GM23338 (cell line): Measurements from ENCODE around the gene TSC22D1. TPM values are rescaled to one million over a fixed set of nuclear protein-coding genes. Genes with fewer than 3 reads are reported as not detected.

Source experiments
- ATAC-seq: fragments of 200-7000 bp; cut with Tn5 transposase; 3 replicates; pipeline ENCODE4 v1.9.1; 2020
- DNase-seq: peaks from one replicate; pipeline ENCODE4 v3.0.0-alpha.2; 2015; ENCODE audit warnings: low spot score
- H2AFZ ChIP-seq: fragments of 200-600 bp; sonication (generic); 2 replicates; pipeline ENCODE4 v1.8.0; 2016; ENCODE audit warnings: antibody characterized with exemption, mild to moderate bottlenecking, moderate library complexity
- H3F3A ChIP-seq: fragments of 200-600 bp; sonication (generic); replicated peaks from 2 replicates; pipeline ENCODE4 v1.8.0; 2017; ENCODE audit warnings: antibody characterized with exemption, mixed run types, low read depth
- H3K27ac ChIP-seq: fragments of 200-600 bp; sonication (generic); 2 replicates; pipeline ENCODE4 v1.6.1; 2016; ENCODE audit warnings: low read depth
- H3K27me3 ChIP-seq: fragments of 200-600 bp; sonication (generic); 2 replicates; pipeline ENCODE4 v1.8.0; 2016; ENCODE audit warnings: mild to moderate bottlenecking, mixed run types, moderate library complexity; ENCODE audit not compliant: insufficient read depth
- H3K36me3 ChIP-seq: fragments of 200-600 bp; sonication (generic); 2 replicates; pipeline ENCODE4 v1.8.0; 2016; ENCODE audit warnings: mild to moderate bottlenecking; ENCODE audit not compliant: insufficient read depth
- H3K4me1 ChIP-seq: fragments of 200-600 bp; sonication (generic); 2 replicates; pipeline ENCODE4 v1.8.0; 2016; ENCODE audit warnings: mild to moderate bottlenecking, moderate library complexity; ENCODE audit not compliant: insufficient read depth
- H3K4me2 ChIP-seq: fragments of 200-600 bp; sonication (generic); 2 replicates; pipeline ENCODE4 v1.7.1; 2017; ENCODE audit warnings: mixed run types
- H3K4me3 ChIP-seq: fragments of 200-600 bp; sonication (generic); 2 replicates; pipeline ENCODE4 v1.6.1; 2016; ENCODE audit warnings: mixed run types
- H3K79me2 ChIP-seq: fragments of 200-600 bp; sonication (generic); replicated peaks from 2 replicates; pipeline ENCODE4 v1.8.0; 2017; ENCODE audit warnings: mild to moderate bottlenecking; ENCODE audit not compliant: insufficient read depth
- H3K9me2 ChIP-seq: fragments of 200-600 bp; sonication (generic); 2 replicates; pipeline ENCODE4 v1.8.0; 2017; ENCODE audit not compliant: insufficient read depth
- H4K20me1 ChIP-seq: fragments of 200-600 bp; sonication (generic); replicated peaks from 2 replicates; pipeline ENCODE4 v1.8.0; 2017; ENCODE audit warnings: mild to moderate bottlenecking; ENCODE audit not compliant: insufficient read depth
- H3K27ac Mint-ChIP-seq: 2 replicates; pipeline ENCODE4 v1.8.0; 2020; ENCODE audit warnings: inconsistent platforms, mild to moderate bottlenecking, moderate library complexity, mixed read lengths
- H3K27me3 Mint-ChIP-seq: 3 replicates; pipeline ENCODE4 v1.8.0; 2022; ENCODE audit warnings: low read depth, mild to moderate bottlenecking, moderate library complexity, mixed read lengths, inconsistent platforms; ENCODE audit not compliant: insufficient read depth, poor library complexity
- H3K36me3 Mint-ChIP-seq: 3 replicates; pipeline ENCODE4 v1.8.0; 2021; ENCODE audit warnings: low read depth, mild to moderate bottlenecking, inconsistent platforms, moderate library complexity, mixed read lengths
- H3K4me1 Mint-ChIP-seq: 3 replicates; pipeline ENCODE4 v1.8.0; 2020; ENCODE audit warnings: mild to moderate bottlenecking, inconsistent platforms, mixed read lengths
- H3K4me3 Mint-ChIP-seq: 3 replicates; pipeline ENCODE4 v1.8.0; 2021; ENCODE audit warnings: moderate library complexity, mild to moderate bottlenecking, inconsistent platforms, mixed read lengths
- H3K9me3 Mint-ChIP-seq: 3 replicates; pipeline ENCODE4 v1.8.0; 2020; ENCODE audit warnings: moderate library complexity, mild to moderate bottlenecking, inconsistent platforms, mixed read lengths
- CREB1 ChIP-seq: fragments of 250-450 bp; sonication (Bioruptor Pico); IDR thresholded peaks from 2 replicates; pipeline ENCODE4 v1.5.0; 2020; ENCODE audit warnings: low read depth, mild to moderate bottlenecking, moderate library complexity
- CTCF ChIP-seq, 2 experiments: fragments of 200-600 bp in 1 of 2; sonication (generic) in 1 of 2; conservative IDR thresholded peaks; 2 replicates each; pipeline versions ENCODE4 v1.5.1 to v1.6.1; 2016 to 2017; ENCODE audit warnings: antibody characterized with exemption in 2 of 2, low read depth in 2 of 2, mild to moderate bottlenecking in 2 of 2, moderate library complexity in 1 of 2
- EZH2 ChIP-seq: fragments of 200-600 bp; sonication (generic); IDR thresholded peaks from one replicate; pipeline ENCODE4 v1.8.0; 2017; ENCODE audit warnings: antibody characterized with exemption, mild to moderate bottlenecking, low read depth; ENCODE audit not compliant: unreplicated experiment
- EZH2phosphoT487 ChIP-seq: fragments of 200-600 bp; sonication (generic); IDR thresholded peaks from one replicate; pipeline ENCODE4 v1.8.1; 2018; ENCODE audit warnings: antibody characterized with exemption; ENCODE audit not compliant: unreplicated experiment
- REST ChIP-seq: IDR thresholded peaks from one replicate; pipeline ENCODE4 v1.6.1; 2018; ENCODE audit warnings: antibody characterized with exemption; ENCODE audit not compliant: unreplicated experiment
- STAT1 ChIP-seq: IDR thresholded peaks from one replicate; pipeline ENCODE4 v1.6.1; 2016; ENCODE audit warnings: antibody characterized with exemption; ENCODE audit not compliant: unreplicated experiment
- polyA plus RNA-seq: library from polyadenylated mRNA; unstranded; fragments of >200 nt; fragmentation: Nextera tagmentation; extraction: Ambion mirVana; gene quantifications from 2 replicates; pipeline ENCODE4 v1.2.1, GENCODE V29; 2016
- total RNA-seq: library from RNA; depleted of rRNA; stranded (reverse); fragments of >200 nt; shearing (Covaris generic); gene quantifications from 2 replicates; pipeline ENCODE4 v1.2.3, GENCODE V29; 2014
- TF ChIP-seq, protein P1 (sequence below): fragments of 250-450 bp; sonication (Bioruptor Pico); IDR thresholded peaks from 2 replicates; pipeline ENCODE4 v1.5.0; 2020; ENCODE audit warnings: mild to moderate bottlenecking, moderate library complexity
- TF ChIP-seq, protein P2 (sequence below): IDR thresholded peaks from 2 replicates; pipeline ENCODE4 v1.6.1; 2016; ENCODE audit warnings: antibody characterized with exemption

TSC22D1 gene
- total and polyA plus RNA-seq, 2 experiments from 2014 or later, result 58.5 to 114 TPM

DNA sequence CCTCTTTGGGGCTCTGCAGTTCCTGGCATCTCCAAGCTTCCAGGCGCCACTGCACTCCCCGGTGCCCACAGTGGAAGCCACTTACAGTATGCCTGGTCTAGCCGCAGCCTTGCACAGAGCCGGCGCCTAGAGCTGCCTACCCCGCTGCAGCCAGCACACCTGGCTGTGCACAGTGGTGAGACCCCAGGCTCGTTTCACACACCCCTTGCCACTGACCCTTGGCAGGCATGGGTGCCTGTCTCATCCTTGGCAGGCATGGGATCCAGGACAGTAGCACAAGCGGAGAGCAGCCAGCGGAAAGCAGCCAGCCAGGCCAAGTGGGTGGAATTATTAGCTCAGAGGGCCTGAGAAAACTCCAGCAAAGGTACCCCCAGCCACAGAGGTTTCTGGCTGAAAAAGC is 116.5 kb downstream of the TSC22D1 start:
- H3K9me2 ChIP-seq, result no peaks in the 10 kb centered on the region
- no peaks in the 10 kb centered on the region for H3F3A ChIP-seq
- H2AFZ ChIP-seq, result no peak overlapping the region
- H3K4me3 Mint-ChIP-seq, result no peak overlapping the region
- peaks cover 47% of the 10 kb centered on the region for H3K36me3 Mint-ChIP-seq
- TF ChIP-seq REST, result no peak
- no peaks in the 10 kb centered on the region for H4K20me1 ChIP-seq
- no peak overlapping the region for H3K27ac ChIP-seq
- H3K36me3 ChIP-seq, result 0 out of 2 replicates have a peak, but pooled peaks cover 3% of the 10 kb centered on the region
- H3K27me3 Mint-ChIP-seq, result no peaks in the 10 kb centered on the region
- H3K27ac Mint-ChIP-seq, result no peak overlapping the region
- DNase-seq (no peak), ATAC-seq (no peak)
- H3K9me3 Mint-ChIP-seq, result peaks cover 34% of the 10 kb centered on the region
- H3K4me1 ChIP-seq, result no peaks in the 10 kb centered on the region
- peaks cover 62% of the 10 kb centered on the region for H3K79me2 ChIP-seq
- H3K4me3 ChIP-seq, result no peak overlapping the region
- no peaks in the 10 kb centered on the region for H3K27me3 ChIP-seq
- H3K4me1 Mint-ChIP-seq, result peaks cover 2% of the 10 kb centered on the region; the same call in 1 of the 3 replicates
- H3K4me2 ChIP-seq, result no peak overlapping the region

- Mint-ChIP-seq H3K9me3 (peaks cover 34% of the 10 kb centered on the region), H3K4me1 (0 out of 3 replicates have a peak, but pooled peaks cover 2% of the 10 kb centered on the region), H3K27me3 (no peaks in the 10 kb centered on the region), H3K27ac (no peak overlapping the region), H3K36me3 (peaks cover 47% of the 10 kb centered on the region), H3K4me3 (no peak overlapping the region)
- Histone ChIP-seq H2AFZ (no peak overlapping the region), H3K79me2 (peaks cover 63% of the 10 kb centered on the region), H3K4me3 (no peak overlapping the region), H3K4me1 (no peaks in the 10 kb centered on the region), H3K27ac (no peak overlapping the region), H3K9me2 (no peaks in the 10 kb centered on the region), H3K36me3 (0 out of 2 replicates have a peak, but pooled peaks cover 3% of the 10 kb centered on the region), H3F3A (no peaks in the 10 kb centered on the region), H3K27me3 (no peaks in the 10 kb centered on the region), H4K20me1 (no peaks in the 10 kb centered on the region), H3K4me2 (no peak overlapping the region)
- ATAC-seq (no peak), DNase-seq (no peak)
- TF ChIP-seq CTCF (conservative IDR thresholded peaks at IDR 0.05; ENCODE audit: low read depth in 2 of 2) (no peak), EZH2phosphoT487 (no peak), CREB1 (CRISPR knock-in tag) (no peak), STAT1 (no peak), EZH2 (no peak)
- TF ChIP-seq, protein P1, sequence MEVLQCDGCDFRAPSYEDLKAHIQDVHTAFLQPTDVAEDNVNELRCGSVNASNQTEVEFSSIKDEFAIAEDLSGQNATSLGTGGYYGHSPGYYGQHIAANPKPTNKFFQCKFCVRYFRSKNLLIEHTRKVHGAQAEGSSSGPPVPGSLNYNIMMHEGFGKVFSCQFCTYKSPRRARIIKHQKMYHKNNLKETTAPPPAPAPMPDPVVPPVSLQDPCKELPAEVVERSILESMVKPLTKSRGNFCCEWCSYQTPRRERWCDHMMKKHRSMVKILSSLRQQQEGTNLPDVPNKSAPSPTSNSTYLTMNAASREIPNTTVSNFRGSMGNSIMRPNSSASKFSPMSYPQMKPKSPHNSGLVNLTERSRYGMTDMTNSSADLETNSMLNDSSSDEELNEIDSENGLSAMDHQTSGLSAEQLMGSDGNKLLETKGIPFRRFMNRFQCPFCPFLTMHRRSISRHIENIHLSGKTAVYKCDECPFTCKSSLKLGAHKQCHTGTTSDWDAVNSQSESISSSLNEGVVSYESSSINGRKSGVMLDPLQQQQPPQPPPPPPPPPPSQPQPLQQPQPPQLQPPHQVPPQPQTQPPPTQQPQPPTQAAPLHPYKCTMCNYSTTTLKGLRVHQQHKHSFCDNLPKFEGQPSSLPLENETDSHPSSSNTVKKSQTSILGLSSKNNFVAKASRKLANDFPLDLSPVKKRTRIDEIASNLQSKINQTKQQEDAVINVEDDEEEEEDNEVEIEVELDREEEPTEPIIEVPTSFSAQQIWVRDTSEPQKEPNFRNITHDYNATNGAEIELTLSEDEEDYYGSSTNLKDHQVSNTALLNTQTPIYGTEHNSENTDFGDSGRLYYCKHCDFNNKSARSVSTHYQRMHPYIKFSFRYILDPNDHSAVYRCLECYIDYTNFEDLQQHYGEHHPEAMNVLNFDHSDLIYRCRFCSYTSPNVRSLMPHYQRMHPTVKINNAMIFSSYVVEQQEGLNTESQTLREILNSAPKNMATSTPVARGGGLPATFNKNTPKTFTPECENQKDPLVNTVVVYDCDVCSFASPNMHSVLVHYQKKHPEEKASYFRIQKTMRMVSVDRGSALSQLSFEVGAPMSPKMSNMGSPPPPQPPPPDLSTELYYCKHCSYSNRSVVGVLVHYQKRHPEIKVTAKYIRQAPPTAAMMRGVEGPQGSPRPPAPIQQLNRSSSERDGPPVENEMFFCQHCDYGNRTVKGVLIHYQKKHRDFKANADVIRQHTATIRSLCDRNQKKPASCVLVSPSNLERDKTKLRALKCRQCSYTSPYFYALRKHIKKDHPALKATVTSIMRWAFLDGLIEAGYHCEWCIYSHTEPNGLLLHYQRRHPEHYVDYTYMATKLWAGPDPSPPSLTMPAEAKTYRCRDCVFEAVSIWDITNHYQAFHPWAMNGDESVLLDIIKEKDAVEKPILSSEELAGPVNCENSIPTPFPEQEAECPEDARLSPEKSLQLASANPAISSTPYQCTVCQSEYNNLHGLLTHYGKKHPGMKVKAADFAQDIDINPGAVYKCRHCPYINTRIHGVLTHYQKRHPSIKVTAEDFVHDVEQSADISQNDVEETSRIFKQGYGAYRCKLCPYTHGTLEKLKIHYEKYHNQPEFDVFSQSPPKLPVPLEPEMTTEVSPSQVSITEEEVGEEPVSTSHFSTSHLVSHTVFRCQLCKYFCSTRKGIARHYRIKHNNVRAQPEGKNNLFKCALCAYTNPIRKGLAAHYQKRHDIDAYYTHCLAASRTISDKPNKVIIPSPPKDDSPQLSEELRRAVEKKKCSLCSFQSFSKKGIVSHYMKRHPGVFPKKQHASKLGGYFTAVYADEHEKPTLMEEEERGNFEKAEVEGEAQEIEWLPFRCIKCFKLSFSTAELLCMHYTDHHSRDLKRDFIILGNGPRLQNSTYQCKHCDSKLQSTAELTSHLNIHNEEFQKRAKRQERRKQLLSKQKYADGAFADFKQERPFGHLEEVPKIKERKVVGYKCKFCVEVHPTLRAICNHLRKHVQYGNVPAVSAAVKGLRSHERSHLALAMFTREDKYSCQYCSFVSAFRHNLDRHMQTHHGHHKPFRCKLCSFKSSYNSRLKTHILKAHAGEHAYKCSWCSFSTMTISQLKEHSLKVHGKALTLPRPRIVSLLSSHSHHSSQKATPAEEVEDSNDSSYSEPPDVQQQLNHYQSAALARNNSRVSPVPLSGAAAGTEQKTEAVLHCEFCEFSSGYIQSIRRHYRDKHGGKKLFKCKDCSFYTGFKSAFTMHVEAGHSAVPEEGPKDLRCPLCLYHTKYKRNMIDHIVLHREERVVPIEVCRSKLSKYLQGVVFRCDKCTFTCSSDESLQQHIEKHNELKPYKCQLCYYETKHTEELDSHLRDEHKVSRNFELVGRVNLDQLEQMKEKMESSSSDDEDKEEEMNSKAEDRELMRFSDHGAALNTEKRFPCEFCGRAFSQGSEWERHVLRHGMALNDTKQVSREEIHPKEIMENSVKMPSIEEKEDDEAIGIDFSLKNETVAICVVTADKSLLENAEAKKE (CRISPR knock-in tag), result no peak
- TF ChIP-seq, protein P2, sequence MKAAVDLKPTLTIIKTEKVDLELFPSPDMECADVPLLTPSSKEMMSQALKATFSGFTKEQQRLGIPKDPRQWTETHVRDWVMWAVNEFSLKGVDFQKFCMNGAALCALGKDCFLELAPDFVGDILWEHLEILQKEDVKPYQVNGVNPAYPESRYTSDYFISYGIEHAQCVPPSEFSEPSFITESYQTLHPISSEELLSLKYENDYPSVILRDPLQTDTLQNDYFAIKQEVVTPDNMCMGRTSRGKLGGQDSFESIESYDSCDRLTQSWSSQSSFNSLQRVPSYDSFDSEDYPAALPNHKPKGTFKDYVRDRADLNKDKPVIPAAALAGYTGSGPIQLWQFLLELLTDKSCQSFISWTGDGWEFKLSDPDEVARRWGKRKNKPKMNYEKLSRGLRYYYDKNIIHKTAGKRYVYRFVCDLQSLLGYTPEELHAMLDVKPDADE, result no peak
Observed at GRCh38 chr13:44458313-44458975, 117.7 kb downstream of the TSC22D1 start.
